ENCODE results near the gene SLC9A1.

Gene SLC9A1

DNA sequence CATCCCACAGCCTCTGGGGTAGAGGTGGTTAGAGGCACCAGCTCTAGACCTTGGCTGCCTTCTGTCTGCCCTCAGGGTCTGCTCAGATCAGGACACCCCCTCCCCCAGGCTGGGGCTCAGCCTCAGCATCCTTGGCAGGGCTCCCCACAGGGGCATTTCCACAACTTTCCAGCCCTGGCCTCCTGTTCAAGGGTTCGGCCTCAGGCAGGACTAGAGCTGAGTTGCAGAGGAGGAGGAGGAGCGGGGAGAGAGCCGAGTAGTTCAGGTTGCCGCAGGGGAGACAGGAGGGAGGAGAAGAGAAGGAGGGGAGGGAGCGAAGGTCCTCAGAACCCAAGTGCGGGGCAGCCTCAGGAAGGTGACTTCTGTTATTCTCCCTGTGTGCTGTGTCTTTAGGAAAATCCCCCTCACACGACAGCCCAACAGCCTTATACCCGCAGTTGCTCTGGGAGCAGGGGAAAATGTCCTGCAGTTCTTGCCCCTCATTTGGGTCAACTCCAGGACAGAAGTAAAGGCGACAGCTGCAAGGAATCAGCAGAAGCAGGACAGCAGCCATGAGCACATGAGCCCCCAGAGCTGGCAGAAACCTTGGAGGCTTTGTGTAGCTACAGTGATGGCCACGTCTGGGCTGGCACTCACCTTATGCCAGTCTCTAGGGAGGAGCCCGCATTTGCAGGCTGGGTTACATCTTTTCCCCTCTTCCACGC lies 95.8 kb downstream of the SLC9A1 start:
- DNase-seq: no peak

GRCh38 chr1:27057801-27058625 lies 96.9 kb downstream of the SLC9A1 start:
- DNase-seq: no peak

DNA sequence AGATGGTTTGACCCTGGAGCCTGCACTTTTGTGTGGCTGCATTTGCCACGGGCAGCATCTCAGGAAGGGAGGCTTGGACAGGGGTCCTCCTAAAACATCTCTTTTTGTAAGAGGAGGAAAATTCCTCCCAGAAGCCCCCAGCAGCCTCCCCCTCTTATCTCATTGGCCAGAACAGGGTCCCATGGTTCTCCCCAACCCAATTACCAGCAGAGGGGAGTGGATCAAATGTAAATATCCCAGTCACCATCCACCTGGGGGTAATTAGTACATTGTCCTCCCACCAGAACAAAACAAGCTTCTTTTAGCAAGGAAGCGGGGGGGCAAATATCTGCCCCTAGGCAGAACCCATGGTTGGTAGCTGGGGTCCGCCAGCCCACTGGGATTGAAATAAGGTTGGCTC lies 97.5 kb downstream of the SLC9A1 start:
- no peak for DNase-seq

DNA sequence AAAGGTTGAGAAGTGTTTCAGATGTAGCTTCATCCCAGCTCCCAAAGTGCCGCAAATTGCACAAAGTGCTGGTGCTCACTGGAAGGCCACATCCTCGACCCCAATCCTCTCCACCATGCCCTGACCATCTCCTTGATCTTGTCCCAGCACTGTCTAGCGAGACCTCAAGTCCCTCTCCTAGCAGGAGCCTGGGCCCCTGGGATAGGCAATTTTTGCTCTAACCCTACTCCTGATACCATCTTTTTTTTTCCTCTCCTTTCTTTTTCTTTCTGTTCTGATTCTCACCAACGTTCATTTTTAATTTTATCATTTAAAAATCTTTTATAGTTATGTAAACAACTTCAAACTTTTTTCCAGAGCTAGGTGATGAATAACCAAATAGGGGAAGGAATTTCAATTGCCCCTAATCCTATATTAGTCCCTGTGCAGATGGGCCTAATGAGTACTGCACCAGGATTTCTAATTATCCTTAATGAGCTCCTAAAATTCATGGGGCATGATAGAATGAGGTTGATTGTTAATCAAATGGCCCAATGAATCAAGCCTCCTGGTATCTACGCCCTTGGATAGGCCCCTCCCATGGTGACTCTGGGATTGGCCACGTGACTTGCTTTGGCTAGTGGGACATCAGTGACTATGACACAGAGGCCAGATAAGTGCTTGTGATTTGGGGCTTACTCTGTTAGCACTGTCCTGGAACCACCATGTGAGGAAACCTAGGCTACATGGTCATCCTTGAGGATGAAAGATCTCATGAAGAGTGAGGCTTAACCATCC lies 100.8 kb downstream of the SLC9A1 start:
- no peak for DNase-seq

DNA sequence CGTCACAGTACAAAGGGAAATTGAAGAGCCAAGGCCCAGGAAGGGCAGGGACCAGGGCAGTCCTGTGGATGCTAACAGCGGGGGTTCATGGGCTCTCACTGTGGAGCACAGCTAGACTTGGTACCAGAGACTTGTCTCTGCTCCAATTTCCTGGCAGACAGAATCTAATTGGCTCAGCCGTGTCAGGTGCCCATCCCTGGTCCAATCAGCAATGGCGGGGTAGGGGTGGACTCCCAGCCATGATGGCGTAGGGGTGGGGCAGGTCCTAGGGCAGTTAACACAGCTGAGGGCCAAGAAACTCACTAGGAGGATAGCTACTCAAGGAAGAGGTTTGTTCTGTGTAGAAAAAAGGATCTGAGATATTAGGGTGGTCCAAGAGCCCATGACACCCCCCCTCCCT lies 102.4 kb downstream of the SLC9A1 start:
- DNase-seq: no peak

DNA sequence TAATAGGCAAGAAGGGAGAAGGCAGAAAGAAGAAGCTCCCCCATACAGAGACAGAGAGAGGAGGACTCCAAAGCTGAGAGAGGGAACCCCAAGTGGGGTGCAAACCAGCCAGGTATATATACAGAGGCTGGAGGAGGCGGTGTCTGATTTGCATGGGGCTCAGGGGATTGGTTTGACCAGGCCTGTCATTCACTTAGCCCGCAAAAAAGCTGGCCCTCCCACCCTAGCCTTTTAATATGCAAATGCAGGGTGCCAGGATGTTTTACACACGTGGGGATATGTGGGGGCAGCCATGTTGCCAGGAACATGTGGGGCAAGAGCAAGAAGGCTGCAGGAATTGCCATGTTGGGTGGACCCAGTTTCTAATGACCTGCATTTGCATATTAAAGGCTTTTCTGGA lies 105.3 kb downstream of the SLC9A1 start:
- no peak for DNase-seq

DNA sequence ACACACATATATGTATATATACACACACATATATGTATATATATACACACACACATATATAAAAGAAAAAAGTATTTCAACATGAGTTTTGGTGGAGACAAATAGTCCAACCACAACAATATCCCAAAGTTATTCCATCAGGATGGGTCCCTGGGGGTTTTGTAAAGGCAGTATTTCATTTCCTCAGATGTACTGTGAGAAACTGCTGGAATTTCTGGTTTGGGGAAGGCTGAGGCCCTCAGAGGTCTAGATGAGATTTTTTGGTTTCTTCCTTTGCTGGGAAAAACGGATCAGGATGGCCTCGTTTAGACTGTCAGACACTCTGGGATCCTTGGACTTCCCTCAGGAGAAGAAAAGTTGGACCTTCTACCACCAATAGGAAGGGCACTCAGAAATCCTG lies 105.8 kb downstream of the SLC9A1 start:
- no peak for DNase-seq

All from CD4-positive, alpha-beta T cell treated with Interleukin-15 for 1 hour (primary cell).